ENCODE measurements around the gene PPP2R2D. TPM values are rescaled to one million over a fixed set of nuclear protein-coding genes. Genes with fewer than 3 reads are reported as not detected.
A peak's percentile ranks its signal among the peaks of the same experiment; 100 is the strongest.

Gene PPP2R2D
- total RNA-seq, 2 experiments from 2014 or later, result 37.4 to 38.5 TPM

DNA sequence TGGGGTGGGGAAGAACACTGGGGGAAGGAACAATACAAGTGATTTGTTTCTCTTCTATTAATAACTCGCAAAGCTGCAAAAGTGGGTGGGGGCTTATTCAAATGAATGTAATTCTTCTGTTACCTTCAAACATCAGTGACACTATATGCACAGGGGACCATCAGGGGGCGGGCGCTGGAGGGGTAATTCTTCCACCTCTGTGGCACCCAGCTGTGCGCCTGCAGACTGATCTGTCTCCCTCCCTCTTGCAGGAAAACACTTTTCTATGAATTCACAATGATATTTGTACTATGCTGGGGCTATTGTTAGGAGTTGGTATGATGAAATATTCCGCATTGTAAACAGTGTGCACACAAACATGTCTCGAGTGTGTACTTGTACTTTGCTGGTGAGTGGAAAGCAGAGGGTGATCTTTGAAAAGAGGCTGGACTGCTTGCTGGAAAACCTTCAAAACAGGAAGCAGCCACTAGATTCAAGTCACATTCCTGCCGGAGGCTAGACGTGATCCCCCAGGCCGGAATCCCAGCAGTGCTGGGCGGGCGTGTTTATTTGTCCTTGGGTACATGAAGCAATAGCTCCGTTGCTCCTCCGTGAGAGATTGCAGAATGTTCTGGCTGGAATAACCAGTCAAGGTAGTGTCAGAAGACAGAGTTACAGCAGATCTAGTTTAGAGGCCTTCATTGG is 96.7 kb downstream of the PPP2R2D start:
- H3K4me2 ChIP-seq (ENCODE audit: low read length), result peak overlapping the region; percentile 48
- no peaks in the 10 kb centered on the region for H3K9me2 ChIP-seq (ENCODE audit: insufficient read depth, low read length)
- no peaks in the 10 kb centered on the region for H4K20me1 ChIP-seq (ENCODE audit: insufficient read depth, low read length)
- no peaks in the 10 kb centered on the region for H3K9me3 ChIP-seq (ENCODE audit: low read length)
- ChIA-PET POLR2A (no interaction called here), CTCF (ENCODE audit: unreplicated experiment) (no interaction called here)
- no peak overlapping the region for H3K27ac ChIP-seq (ENCODE audit: low read depth, low read length, poor library complexity, severe bottlenecking)
- no peaks in the 10 kb centered on the region for H3K79me2 ChIP-seq (ENCODE audit: insufficient read depth, low read depth, low read length)
- no peaks in the 10 kb centered on the region for H3K36me3 ChIP-seq (ENCODE audit: insufficient read depth, low read length)
- H3K4me3 ChIP-seq (ENCODE audit: low read depth, low read length, poor library complexity, severe bottlenecking), result peak overlapping the region; percentile 7
- TF ChIP-seq, protein P1, sequence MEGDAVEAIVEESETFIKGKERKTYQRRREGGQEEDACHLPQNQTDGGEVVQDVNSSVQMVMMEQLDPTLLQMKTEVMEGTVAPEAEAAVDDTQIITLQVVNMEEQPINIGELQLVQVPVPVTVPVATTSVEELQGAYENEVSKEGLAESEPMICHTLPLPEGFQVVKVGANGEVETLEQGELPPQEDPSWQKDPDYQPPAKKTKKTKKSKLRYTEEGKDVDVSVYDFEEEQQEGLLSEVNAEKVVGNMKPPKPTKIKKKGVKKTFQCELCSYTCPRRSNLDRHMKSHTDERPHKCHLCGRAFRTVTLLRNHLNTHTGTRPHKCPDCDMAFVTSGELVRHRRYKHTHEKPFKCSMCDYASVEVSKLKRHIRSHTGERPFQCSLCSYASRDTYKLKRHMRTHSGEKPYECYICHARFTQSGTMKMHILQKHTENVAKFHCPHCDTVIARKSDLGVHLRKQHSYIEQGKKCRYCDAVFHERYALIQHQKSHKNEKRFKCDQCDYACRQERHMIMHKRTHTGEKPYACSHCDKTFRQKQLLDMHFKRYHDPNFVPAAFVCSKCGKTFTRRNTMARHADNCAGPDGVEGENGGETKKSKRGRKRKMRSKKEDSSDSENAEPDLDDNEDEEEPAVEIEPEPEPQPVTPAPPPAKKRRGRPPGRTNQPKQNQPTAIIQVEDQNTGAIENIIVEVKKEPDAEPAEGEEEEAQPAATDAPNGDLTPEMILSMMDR (conservative IDR thresholded peaks at IDR 0.05; ENCODE audit: low read length), result no peak
- TF ChIP-seq EZH2phosphoT487 (IDR thresholded peaks at IDR 0.05; ENCODE audit: borderline replicate concordance, low read depth, low read length), result no peak
- BruUV-seq (replicated peaks), result no TSS peak
- intact Hi-C loops (cut with micrococcal nuclease; ENCODE audit: unreplicated experiment), result no loop called here
- peak overlapping the region; percentile 39; the same call in 1 of the 2 replicates for H2AFZ ChIP-seq (ENCODE audit: low read length)
- peaks cover 12% of the 10 kb centered on the region for H3K4me1 ChIP-seq (ENCODE audit: insufficient read depth, low read length, poor library complexity, severe bottlenecking)
- DNase-seq (ENCODE audit: low spot score), result peak; percentile 17

DNA sequence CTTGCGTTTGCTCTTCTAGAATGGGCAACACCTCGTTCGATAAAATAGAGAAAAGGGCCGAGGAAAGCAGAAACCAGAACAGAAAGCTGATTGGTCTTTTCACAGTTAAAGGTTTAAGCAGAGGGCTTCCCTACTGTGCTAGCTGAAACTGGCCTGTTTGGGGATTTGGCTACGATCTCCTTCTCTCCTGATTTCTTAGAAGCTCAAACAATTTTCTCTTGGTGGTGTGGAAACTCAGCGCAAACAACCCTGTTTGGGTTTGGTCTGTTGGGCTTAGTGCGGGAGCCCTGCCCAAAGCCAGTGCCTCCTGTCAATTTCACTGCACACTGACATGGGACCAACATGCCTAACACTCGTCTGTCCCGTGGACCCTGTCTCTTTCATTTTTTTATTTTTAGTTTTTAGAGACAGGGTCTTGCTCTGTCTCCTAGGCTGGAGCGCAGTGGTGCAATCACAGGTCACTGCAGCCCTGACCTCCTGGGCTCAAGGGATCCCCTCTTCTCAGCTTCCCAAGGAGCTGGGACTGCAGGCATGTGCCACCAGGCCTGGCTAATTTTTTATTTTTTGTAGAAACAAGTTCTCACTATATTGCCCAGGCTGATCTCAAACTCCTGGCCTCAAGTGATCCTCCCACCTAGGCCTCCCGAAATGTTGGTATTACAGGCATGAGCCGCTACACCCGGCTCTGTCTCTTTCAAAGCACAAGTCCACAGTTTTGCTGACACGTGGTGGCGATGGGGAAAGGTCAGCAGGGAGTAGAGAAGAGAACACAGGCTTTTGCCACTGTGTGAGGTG is 97.4 kb downstream of the PPP2R2D start:
- no peaks in the 10 kb centered on the region for H3K9me3 ChIP-seq (ENCODE audit: low read length)
- intact Hi-C loops (cut with micrococcal nuclease; ENCODE audit: unreplicated experiment), result no loop called here
- BruUV-seq (replicated peaks), result no TSS peak
- ChIA-PET CTCF (ENCODE audit: unreplicated experiment) (no interaction called here), POLR2A (interaction anchor here (0.7 kb wide), 1 partner anchor 14 kb away, joined by 3 read pairs; no protein-coding TSS in a partner anchor)
- H3K79me2 ChIP-seq (ENCODE audit: insufficient read depth, low read depth, low read length), result no peaks in the 10 kb centered on the region
- peaks cover 12% of the 10 kb centered on the region for H3K4me1 ChIP-seq (ENCODE audit: insufficient read depth, low read length, poor library complexity, severe bottlenecking)
- DNase-seq (ENCODE audit: low spot score), result no peak
- H3K27ac ChIP-seq (ENCODE audit: low read depth, low read length, poor library complexity, severe bottlenecking), result no peak overlapping the region
- H3K4me2 ChIP-seq (ENCODE audit: low read length), result peak overlapping the region; percentile 48; the same call in 1 of the 2 replicates
- H3K4me3 ChIP-seq (ENCODE audit: low read depth, low read length, poor library complexity, severe bottlenecking), result no peak overlapping the region
- TF ChIP-seq, protein P1 (conservative IDR thresholded peaks at IDR 0.05; ENCODE audit: low read length), result no peak
- no peak for TF ChIP-seq EZH2phosphoT487 (IDR thresholded peaks at IDR 0.05; ENCODE audit: borderline replicate concordance, low read depth, low read length)
- H3K36me3 ChIP-seq (ENCODE audit: insufficient read depth, low read length), result no peaks in the 10 kb centered on the region
- H4K20me1 ChIP-seq (ENCODE audit: insufficient read depth, low read length), result no peaks in the 10 kb centered on the region
- H3K9me2 ChIP-seq (ENCODE audit: insufficient read depth, low read length), result no peaks in the 10 kb centered on the region
- H2AFZ ChIP-seq (ENCODE audit: low read length), result peak overlapping the region; percentile 39; the same call in 1 of the 2 replicates

All from OCI-LY7 (cell line).